ENCODE measurements around the gene TSPAN33.
A peak's percentile ranks its signal among the peaks of the same experiment; 100 is the strongest.

TSPAN33 gene

DNA sequence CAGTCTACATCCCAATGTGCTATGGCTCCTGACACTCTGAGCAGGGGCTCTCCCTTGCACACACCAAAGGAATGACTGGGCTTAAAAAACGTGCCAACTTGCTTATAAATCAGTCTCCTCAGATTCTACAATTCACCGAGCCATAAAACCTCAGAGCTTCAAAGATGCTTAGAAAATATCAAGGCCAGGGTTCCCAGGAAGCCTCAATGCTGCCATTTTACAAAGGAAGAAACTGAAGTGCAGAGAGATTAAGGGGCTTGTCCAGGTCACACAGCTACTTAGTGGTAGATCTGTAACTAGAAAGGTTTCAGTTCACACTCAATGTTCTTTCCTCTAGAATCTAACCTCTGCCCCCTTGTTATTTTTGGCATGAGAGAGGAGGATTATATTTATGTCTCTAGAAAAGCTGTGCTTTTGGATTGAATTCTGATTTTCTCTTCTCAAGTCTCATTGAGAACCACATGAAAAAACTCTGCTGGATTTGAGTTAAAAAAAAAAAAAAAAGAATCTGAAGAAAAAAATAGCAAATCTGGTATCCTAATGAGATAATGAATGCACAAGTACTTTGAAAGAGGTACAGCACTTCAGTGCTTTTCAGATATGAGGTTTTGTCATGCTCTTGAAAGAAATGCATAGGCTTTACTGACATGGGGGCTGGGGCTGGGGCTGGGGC, 22.3 kb upstream of the TSPAN33 start:
- no peak overlapping the region; the same call in 1 of the 2 replicates for H3K4me3 ChIP-seq (ENCODE audit: low read depth, low read length)
- no peak for TF ChIP-seq CTCF (IDR thresholded peaks at IDR 0.05; ENCODE audit: low read depth, low read length, missing control alignments)
- peak; percentile 83 for DNase-seq (ENCODE audit: low read depth)

GRCh38 chr7:129122751-129123509, 21.6 kb upstream of the TSPAN33 start:
- H3K4me3 ChIP-seq (ENCODE audit: low read depth, low read length): peak overlapping the region; percentile 36
- TF ChIP-seq CTCF (IDR thresholded peaks at IDR 0.05; ENCODE audit: low read depth, low read length, missing control alignments): no peak
- peak; percentile 86 for DNase-seq (ENCODE audit: low read depth)

DNA sequence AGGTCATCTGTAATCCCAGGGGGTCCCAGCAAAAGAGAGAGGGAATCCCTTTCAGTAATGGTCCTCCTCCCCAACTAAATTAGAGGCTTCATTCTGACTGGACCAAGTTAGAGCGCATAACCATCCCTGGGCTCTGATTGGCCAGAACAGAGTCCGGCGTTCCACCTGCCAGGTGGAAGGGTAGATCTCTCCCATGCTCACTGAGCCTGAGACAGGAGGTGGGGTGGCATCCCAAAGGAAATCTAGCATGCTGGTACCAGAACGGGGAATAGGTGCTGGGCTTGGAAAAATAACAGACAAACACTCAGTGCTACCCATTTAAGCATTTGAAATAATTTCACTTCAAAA, 21.0 kb upstream of the TSPAN33 start:
- TF ChIP-seq CTCF (IDR thresholded peaks at IDR 0.05; ENCODE audit: low read depth, low read length, missing control alignments): no peak
- H3K4me3 ChIP-seq (ENCODE audit: low read depth, low read length): peak overlapping the region; percentile 12
- DNase-seq (ENCODE audit: low read depth): no peak

GRCh38 chr7:129126314-129126713, 18.2 kb upstream of the TSPAN33 start:
- DNase-seq (ENCODE audit: low read depth): no peak
- no peak for TF ChIP-seq CTCF (IDR thresholded peaks at IDR 0.05; ENCODE audit: low read depth, low read length, missing control alignments)
- no peak overlapping the region for H3K4me3 ChIP-seq (ENCODE audit: low read depth, low read length)

- H3K4me3 ChIP-seq (ENCODE audit: low read depth, low read length): no peak overlapping the region
- TF ChIP-seq CTCF (IDR thresholded peaks at IDR 0.05; ENCODE audit: low read depth, low read length, missing control alignments): no peak
- DNase-seq (ENCODE audit: low read depth): no peak
These were observed 17.4 kb upstream of the TSPAN33 start for GRCh38 chr7:129127154-129127553.

- DNase-seq (ENCODE audit: low read depth): no peak
- H3K4me3 ChIP-seq (ENCODE audit: low read depth, low read length): no peak overlapping the region
- TF ChIP-seq CTCF (IDR thresholded peaks at IDR 0.05; ENCODE audit: low read depth, low read length, missing control alignments): no peak
These were observed 16.9 kb upstream of the TSPAN33 start for GRCh38 chr7:129127601-129128000.
